HEK293 (cell line): ENCODE measurements around the gene TMC4.

Experiments
- CTCF ChIA-PET: fragments of 350-600 bp; formaldehyde crosslinking; extraction: SDS; loops from one replicate; lab custom pipeline; 2021; ENCODE audit warnings: antibody characterized with exemption; lab: Yijun Ruan, JAX
- POLR2A ChIA-PET: fragments of 300-600 bp; formaldehyde crosslinking; extraction: SDS; loops from one replicate; lab custom pipeline; 2020; ENCODE audit warnings: antibody characterized with exemption, inconsistent platforms; lab: Yijun Ruan, JAX
- H3K27ac ChIP-seq: fragments of 200-500 bp; sonication (Bioruptor generic); 2 replicates; pipeline ENCODE4 v1.5.1; 2014; ENCODE audit warnings: low read depth, low read length, control low read depth, inconsistent platforms; ENCODE audit errors: extremely low read depth
- H3K36me3 ChIP-seq, 2 experiments: fragments of 200-500 bp in 1 of 2; sonication (Bioruptor generic) in 1 of 2; 1 replicate in 1 of 2; 2 replicates in 1 of 2; pipeline ENCODE4 v1.5.1; 2014 to 2017; ENCODE audit warnings: inconsistent platforms in 2 of 2, low read length in 2 of 2; ENCODE audit not compliant: control insufficient read depth in 2 of 2, insufficient read depth in 1 of 2
- H3K4me1 ChIP-seq: fragments of 200-500 bp; sonication (Bioruptor generic); 2 replicates; pipeline ENCODE4 v1.5.1; 2014; ENCODE audit warnings: mild to moderate bottlenecking, low read length, inconsistent platforms; ENCODE audit not compliant: control insufficient read depth, insufficient read depth
- H3K4me3 ChIP-seq: 2 replicates; pipeline ENCODE4 v1.5.1; 2011; ENCODE audit warnings: low read depth, mild to moderate bottlenecking, control low read depth, low read length, moderate library complexity
- H3K9me3 ChIP-seq: fragments of 200-500 bp; sonication (Bioruptor generic); 2 replicates; pipeline ENCODE4 v1.5.1; 2014; ENCODE audit warnings: low read depth, low read length, inconsistent platforms; ENCODE audit not compliant: control insufficient read depth, insufficient read depth
- BCL11A ChIP-seq: fragments of 450-650 bp; formaldehyde crosslinking; IDR thresholded peaks from 2 replicates; pipeline ENCODE4 v1.5.1; 2016; ENCODE audit warnings: low read depth, missing biosample characterization, missing genetic modification characterization
- PRDM2 ChIP-seq: fragments of 450-650 bp; formaldehyde crosslinking; IDR thresholded peaks from 2 replicates; pipeline ENCODE4 v1.5.1; 2016; ENCODE audit warnings: missing biosample characterization, missing genetic modification characterization, borderline replicate concordance
- REPIN1 ChIP-seq: fragments of 450-650 bp; formaldehyde crosslinking; IDR thresholded peaks from 2 replicates; pipeline ENCODE4 v1.5.1; 2017; ENCODE audit warnings: missing biosample characterization, missing genetic modification characterization, low read depth
- ZNF184 ChIP-seq: fragments of 450-650 bp; IDR thresholded peaks from 2 replicates; pipeline ENCODE4 v1.5.1; 2018; ENCODE audit warnings: missing biosample characterization, mild to moderate bottlenecking, missing genetic modification characterization
- ZNF280D ChIP-seq: fragments of 450-650 bp; formaldehyde crosslinking; IDR thresholded peaks from 2 replicates; pipeline ENCODE4 v1.5.1; 2016; ENCODE audit warnings: missing biosample characterization, missing genetic modification characterization
- ZNF302 ChIP-seq: fragments of 450-650 bp; formaldehyde crosslinking; IDR thresholded peaks from 2 replicates; pipeline ENCODE4 v1.5.1; 2016; ENCODE audit warnings: missing biosample characterization, missing genetic modification characterization, low read depth
- ZNF433 ChIP-seq: fragments of 450-650 bp; formaldehyde crosslinking; IDR thresholded peaks from 2 replicates; pipeline ENCODE4 v1.5.1; 2016; ENCODE audit warnings: missing biosample characterization, missing genetic modification characterization, low read depth
- ZNF449 ChIP-seq: fragments of 450-650 bp; formaldehyde crosslinking; IDR thresholded peaks from 2 replicates; pipeline ENCODE4 v1.5.1; 2017; ENCODE audit warnings: missing biosample characterization, mild to moderate bottlenecking, missing genetic modification characterization, moderate library complexity
- ZNF518A ChIP-seq: fragments of 450-650 bp; formaldehyde crosslinking; conservative IDR thresholded peaks from 2 replicates; pipeline ENCODE4 v1.5.1; 2016; ENCODE audit warnings: low read depth, missing biosample characterization, missing genetic modification characterization
- ZNF529 ChIP-seq: fragments of 450-650 bp; formaldehyde crosslinking; IDR thresholded peaks from 2 replicates; pipeline ENCODE4 v1.5.1; 2017; ENCODE audit warnings: missing genetic modification characterization, missing biosample characterization; ENCODE audit not compliant: insufficient replicate concordance
- ZNF560 ChIP-seq: fragments of 450-650 bp; formaldehyde crosslinking; IDR thresholded peaks from 2 replicates; pipeline ENCODE4 v1.5.1; 2017; ENCODE audit warnings: missing biosample characterization, missing genetic modification characterization, borderline replicate concordance
- ZNF610 ChIP-seq: fragments of 450-650 bp; formaldehyde crosslinking; IDR thresholded peaks from 2 replicates; pipeline ENCODE4 v1.5.1; 2016; ENCODE audit warnings: missing biosample characterization, missing genetic modification characterization, borderline replicate concordance
- ZNF624 ChIP-seq: fragments of 450-650 bp; formaldehyde crosslinking; IDR thresholded peaks from 2 replicates; pipeline ENCODE4 v1.5.1; 2017; ENCODE audit warnings: missing biosample characterization, missing genetic modification characterization
- ZNF626 ChIP-seq: fragments of 450-650 bp; sonication (Bioruptor Pico); formaldehyde crosslinking; IDR thresholded peaks from 2 replicates; pipeline ENCODE4 v1.5.1; 2018; ENCODE audit warnings: missing biosample characterization, missing genetic modification characterization, inconsistent platforms
- ZNF664 ChIP-seq: fragments of 450-650 bp; formaldehyde crosslinking; IDR thresholded peaks from 2 replicates; pipeline ENCODE4 v1.5.1; 2016; ENCODE audit warnings: missing biosample characterization, missing genetic modification characterization
- ZNF692 ChIP-seq: fragments of 450-650 bp; formaldehyde crosslinking; IDR thresholded peaks from 2 replicates; pipeline ENCODE4 v1.5.1; 2016; ENCODE audit warnings: missing biosample characterization, missing genetic modification characterization
- ZSCAN4 ChIP-seq: fragments of 450-650 bp; formaldehyde crosslinking; IDR thresholded peaks from 2 replicates; pipeline ENCODE4 v1.5.1; 2017; ENCODE audit warnings: missing biosample characterization, missing genetic modification characterization

Gene TMC4

GRCh38 chr19:54142166-54142780 is 30.7 kb downstream of the TMC4 start:
- Histone ChIP-seq H3K36me3 (peaks cover 47 to 88% of the 10 kb centered on the region in 2 experiments), H3K4me3 (no peak overlapping the region), H3K27ac (no peak overlapping the region), H3K9me3 (no peaks in the 10 kb centered on the region), H3K4me1 (peaks cover 5% of the 10 kb centered on the region)
- ChIA-PET POLR2A (interaction anchor here (0.6 to 1.1 kb wide), 3 partner anchors 10 to 31 kb away, joined by 3 to 5 read pairs (median 3); partner anchors contain the start of genes PRPF31 and TFPT), CTCF (no interaction called here)
- TF ChIP-seq REPIN1 (tag by site-specific recombination), result no peak
- no peak for TF ChIP-seq ZNF302 (tag by site-specific recombination)
- TF ChIP-seq ZNF624 (tag by site-specific recombination), result no peak
- TF ChIP-seq ZNF433 (tag by site-specific recombination), result no peak
- TF ChIP-seq ZSCAN4, result no peak
- no peak for TF ChIP-seq PRDM2 (tag by site-specific recombination)
- no peak for TF ChIP-seq ZNF184
- no peak for TF ChIP-seq BCL11A (tag by site-specific recombination)
- TF ChIP-seq ZNF664 (tag by site-specific recombination), result no peak
- TF ChIP-seq ZNF560 (tag by site-specific recombination), result no peak
- no peak for TF ChIP-seq ZNF449
- TF ChIP-seq ZNF610 (tag by site-specific recombination), result no peak
- no peak for TF ChIP-seq ZNF692 (tag by site-specific recombination)
- no peak for TF ChIP-seq ZNF626 (tag by site-specific recombination)
- TF ChIP-seq ZNF518A (tag by site-specific recombination), result no peak
- TF ChIP-seq ZNF280D (tag by site-specific recombination), result no peak
- no peak for TF ChIP-seq ZNF529 (tag by site-specific recombination)
